GM19395 (cell line): Measurements from ENCODE around the gene ATP8A2.

Source experiments
- ATAC-seq: cut with Tn5 transposase; IDR thresholded peaks from one replicate; pipeline ENCODE4 v1.9.1; 2021; ENCODE audit warnings: mild to moderate bottlenecking, moderate library complexity; ENCODE audit not compliant: unreplicated experiment

The ATP8A2 gene

GRCh38 chr13:25679936-25680335 lies 308.2 kb downstream of the ATP8A2 start:
- no peak for ATAC-seq

- no peak for ATAC-seq
Measured at GRCh38 chr13:25682276-25682675, 310.5 kb downstream of the ATP8A2 start.

GRCh38 chr13:25683056-25683455 lies 311.3 kb downstream of the ATP8A2 start:
- ATAC-seq = no peak

- ATAC-seq = no peak
Measured at GRCh38 chr13:25683662-25684370, 312.0 kb downstream of the ATP8A2 start.

GRCh38 chr13:25684491-25684890 lies 312.7 kb downstream of the ATP8A2 start:
- ATAC-seq = no peak

- ATAC-seq = no peak
Measured at GRCh38 chr13:25686831-25687470, 315.2 kb downstream of the ATP8A2 start.

- no peak for ATAC-seq
Measured at GRCh38 chr13:25687471-25688225, 315.9 kb downstream of the ATP8A2 start.

- no peak for ATAC-seq
Measured at GRCh38 chr13:25688536-25688935, 316.8 kb downstream of the ATP8A2 start.

GRCh38 chr13:25689539-25689938 lies 317.8 kb downstream of the ATP8A2 start:
- no peak for ATAC-seq

- ATAC-seq = no peak
Measured at GRCh38 chr13:25690582-25690981, 318.8 kb downstream of the ATP8A2 start.

GRCh38 chr13:25691654-25692053 lies 319.9 kb downstream of the ATP8A2 start:
- no peak for ATAC-seq

- ATAC-seq = no peak
Measured at GRCh38 chr13:25692099-25692498, 320.3 kb downstream of the ATP8A2 start.

GRCh38 chr13:25699056-25699455 lies 327.3 kb downstream of the ATP8A2 start:
- no peak for ATAC-seq

GRCh38 chr13:25699600-25699999 lies 327.8 kb downstream of the ATP8A2 start:
- no peak for ATAC-seq

GRCh38 chr13:25701304-25701703 lies 329.5 kb downstream of the ATP8A2 start:
- no peak for ATAC-seq

GRCh38 chr13:25702386-25702785 lies 330.6 kb downstream of the ATP8A2 start:
- no peak for ATAC-seq

- ATAC-seq = no peak
Measured at GRCh38 chr13:25707726-25708125, 336.0 kb downstream of the ATP8A2 start.

GRCh38 chr13:25708268-25708667 lies 336.5 kb downstream of the ATP8A2 start:
- no peak for ATAC-seq

- no peak for ATAC-seq
Measured at GRCh38 chr13:25709088-25709487, 337.3 kb downstream of the ATP8A2 start.

- no peak for ATAC-seq
Measured at GRCh38 chr13:25715760-25716159, 344.0 kb downstream of the ATP8A2 start.

GRCh38 chr13:25717666-25718197 lies 346.0 kb downstream of the ATP8A2 start:
- no peak for ATAC-seq

GRCh38 chr13:25719666-25720065 lies 347.9 kb downstream of the ATP8A2 start:
- no peak for ATAC-seq
